T-helper 1 cell treated with Interleukin-12 subunit alpha and Interleukin-12 subunit beta and Interleukin-4 antibody, amounts not matched to agents 30 ng/mL and 1 ng/mL, for 36 hours (primary cell): Measurements from ENCODE around the gene NR5A2. TPM values are rescaled to one million over a fixed set of nuclear protein-coding genes. Genes with fewer than 3 reads are reported as not detected.

Experiments
- intact Hi-C: fragments of 100-400 bp; cut with micrococcal nuclease; formaldehyde crosslinking; loops from one replicate; pipeline ENCODE4 v1.15.1; 2024
- total RNA-seq: library from RNA; stranded (reverse); gene quantifications from 2 replicates; pipeline ENCODE4 v1.2.3, GENCODE V29; 2022

Gene NR5A2
- total RNA-seq, 1 donor from 2014 or later = 0.42 TPM

DNA sequence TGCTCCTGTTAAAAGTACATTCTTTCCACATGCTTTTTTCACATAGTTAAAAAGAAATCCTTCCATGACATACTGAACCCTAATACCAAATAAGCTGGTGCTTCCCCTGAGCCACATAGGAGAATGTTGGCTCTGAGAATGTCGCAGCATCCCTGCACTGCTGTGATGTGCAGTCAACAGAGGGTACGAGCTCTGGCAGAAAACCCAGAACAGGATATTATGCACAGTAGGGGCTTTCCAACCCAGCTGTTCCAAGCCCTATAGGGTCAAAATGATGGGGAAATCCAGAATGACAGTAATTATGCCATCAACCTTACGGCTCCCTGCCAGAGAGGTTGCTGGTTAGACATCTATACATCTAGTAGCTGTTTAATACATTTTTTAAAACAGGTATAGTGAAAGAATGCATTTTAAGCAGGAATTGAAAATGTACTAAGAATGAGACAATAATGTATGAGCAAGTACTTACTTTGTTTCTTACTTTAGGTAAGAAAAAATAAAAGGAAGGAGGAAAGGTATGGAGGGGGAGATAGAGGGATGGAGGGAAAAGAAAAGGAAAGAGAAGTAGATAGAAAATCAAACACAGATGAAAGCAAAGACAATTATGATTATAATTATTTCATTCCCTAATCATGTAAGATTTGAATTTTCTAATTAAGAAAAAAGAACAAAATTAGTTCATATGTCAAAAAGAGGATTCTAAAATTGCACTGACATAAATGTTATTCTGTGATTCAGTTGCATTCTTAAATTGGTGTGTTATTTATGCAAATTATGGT, 126.0 kb downstream of the NR5A2 start:
- intact Hi-C loops = loop anchor here (1.0 to 10.0 kb wide), 22 partner anchors 7 to 1989 kb away; partner anchors contain the start of genes KIF21B and ZNF281

GRCh38 chr1:200154069-200154767, 126.7 kb downstream of the NR5A2 start:
- intact Hi-C loops = loop anchor here (1.0 to 10.0 kb wide), 13 partner anchors 8 to 1989 kb away; partner anchors contain the start of gene ZNF281

DNA sequence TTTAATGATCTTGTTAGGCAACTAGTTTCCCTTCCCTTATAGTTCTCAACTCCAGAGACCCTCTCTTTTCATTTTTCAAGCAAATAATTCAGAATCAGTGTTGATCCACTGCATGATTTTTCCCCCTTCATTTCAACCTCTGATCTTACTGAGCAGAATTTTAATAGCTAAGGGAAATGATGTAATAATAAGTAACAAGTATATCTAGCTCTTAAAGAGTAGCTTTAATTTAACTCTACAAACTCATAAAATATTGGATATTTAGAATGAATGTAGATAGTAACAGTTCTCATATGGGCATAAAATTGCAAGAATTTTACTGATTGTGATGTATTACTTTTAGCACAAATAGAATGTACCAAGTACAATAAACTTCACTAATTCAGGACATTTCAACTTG, 130.2 kb downstream of the NR5A2 start:
- intact Hi-C loops = loop anchor here (10.0 kb wide), 4 partner anchors 983 to 1993 kb away; no protein-coding TSS in a partner anchor

DNA sequence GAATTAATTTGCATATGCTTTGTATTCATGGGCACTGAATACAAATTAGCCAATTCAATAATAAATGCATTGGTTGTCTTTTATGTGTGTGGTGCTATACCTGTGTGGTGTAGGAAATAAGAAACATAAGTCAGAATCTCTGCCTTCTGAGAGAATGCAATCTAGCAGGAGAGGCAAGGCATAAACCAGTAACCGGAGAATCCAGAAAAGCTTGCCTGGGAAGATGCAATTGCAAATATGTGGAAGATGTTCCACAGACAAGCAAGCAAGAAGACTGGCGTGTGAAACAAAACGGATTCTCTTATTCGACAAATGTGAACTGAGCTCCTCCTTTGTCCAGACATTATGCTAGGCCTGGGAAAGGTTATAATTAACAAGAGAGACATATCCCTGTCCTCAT, 134.3 kb downstream of the NR5A2 start:
- intact Hi-C loops = no loop called here

GRCh38 chr1:200162258-200162657, 134.7 kb downstream of the NR5A2 start:
- intact Hi-C loops = no loop called here

GRCh38 chr1:200162877-200163276, 135.4 kb downstream of the NR5A2 start:
- intact Hi-C loops = no loop called here

GRCh38 chr1:200163911-200164310, 136.4 kb downstream of the NR5A2 start:
- intact Hi-C loops = no loop called here

DNA sequence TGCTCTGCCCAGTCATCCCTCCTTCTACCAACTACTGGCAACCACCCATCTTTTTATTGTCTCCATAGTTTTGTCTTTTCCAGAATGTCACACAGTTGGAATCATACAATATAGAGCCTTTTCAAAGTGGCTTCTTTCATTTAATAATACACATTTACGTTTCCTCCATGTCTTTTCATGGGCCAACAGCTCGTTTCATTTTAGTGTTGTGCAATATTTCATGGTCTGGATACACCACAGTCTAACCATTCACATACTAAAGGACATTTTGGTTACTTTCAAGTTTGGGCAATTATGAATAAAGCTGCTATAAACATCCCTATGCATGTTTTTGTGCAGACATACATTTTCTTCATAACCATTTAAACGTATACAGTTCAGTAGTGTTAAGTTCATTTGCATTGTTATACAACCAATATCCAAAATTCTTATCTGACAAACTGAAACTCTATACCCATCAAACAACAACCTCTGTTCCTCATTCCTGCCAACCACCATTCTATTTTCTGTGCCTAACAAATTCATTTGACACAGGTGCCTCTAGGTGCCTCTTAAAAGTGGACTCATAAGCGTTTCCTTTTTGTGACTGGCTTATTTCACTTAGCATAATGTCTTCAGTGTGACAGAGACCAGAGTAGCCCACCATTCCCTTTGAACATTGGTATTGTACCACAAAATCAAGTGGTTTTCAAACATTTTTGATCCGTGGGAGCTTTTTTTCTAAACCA, 138.1 kb downstream of the NR5A2 start:
- intact Hi-C loops = no loop called here

DNA sequence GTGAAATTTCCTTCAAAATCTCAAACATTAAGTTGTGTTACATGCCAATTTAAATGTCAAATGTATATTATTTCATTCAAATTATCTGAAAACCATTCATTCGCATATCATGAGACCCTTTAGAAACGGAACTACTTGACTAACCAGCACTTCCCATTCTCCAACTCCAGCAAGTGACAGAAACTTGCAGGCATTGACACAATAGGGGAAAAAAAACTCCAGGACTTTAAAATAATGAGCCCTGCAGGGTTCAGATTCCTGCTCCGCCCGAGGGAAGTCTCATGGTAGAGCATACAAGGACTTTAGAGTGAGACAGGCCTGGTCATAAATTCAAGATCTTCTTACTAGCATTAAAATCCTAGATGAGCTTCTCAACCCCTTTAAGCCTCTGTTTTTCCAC, 138.9 kb downstream of the NR5A2 start:
- intact Hi-C loops = no loop called here

DNA sequence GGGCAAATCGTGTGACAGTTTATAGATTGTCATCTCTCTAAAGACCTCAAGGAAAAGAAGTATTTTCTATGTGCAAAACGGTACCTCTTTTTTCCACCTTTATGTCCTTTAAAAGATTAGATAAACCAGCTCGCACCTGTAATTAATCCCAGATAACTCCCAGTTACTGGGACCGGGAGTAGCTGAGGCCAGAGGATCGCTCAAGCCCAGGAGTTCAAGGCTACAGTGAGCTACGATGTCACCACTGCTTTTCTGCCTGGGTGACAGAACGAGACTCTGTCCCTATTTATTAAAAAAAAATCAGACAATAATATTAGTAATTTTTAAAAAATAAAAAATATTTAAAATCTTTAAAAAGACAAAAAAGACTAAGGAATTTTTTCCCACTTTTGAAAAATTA, 141.4 kb downstream of the NR5A2 start:
- intact Hi-C loops = no loop called here

GRCh38 chr1:200172311-200172710, 144.8 kb downstream of the NR5A2 start:
- intact Hi-C loops = no loop called here

DNA sequence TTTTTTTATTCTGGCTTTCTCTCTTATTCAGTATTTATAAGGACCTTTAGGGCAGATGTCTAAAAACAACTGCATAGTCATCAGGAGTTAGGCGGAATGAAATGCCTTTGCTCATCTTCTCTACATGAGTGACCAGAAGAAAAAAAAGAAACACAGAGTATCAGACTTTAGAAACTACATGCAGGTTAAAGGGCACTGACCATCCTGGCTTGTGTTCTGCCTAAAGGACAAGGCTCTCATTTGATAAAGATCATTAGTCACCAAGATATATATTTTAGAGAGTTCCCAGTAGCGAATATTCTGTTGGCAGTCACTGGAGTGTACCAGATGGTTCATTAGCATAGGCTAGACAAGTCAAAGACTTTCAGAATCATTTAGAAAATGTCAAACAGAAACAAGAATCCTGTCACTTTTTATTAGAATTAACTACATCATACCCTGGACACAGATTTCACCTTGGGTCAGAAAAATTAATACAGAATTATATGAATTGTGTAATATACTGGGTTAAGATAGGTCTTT, 145.6 kb downstream of the NR5A2 start:
- intact Hi-C loops = no loop called here

GRCh38 chr1:200174525-200175295, 147.2 kb downstream of the NR5A2 start:
- intact Hi-C loops = no loop called here

DNA sequence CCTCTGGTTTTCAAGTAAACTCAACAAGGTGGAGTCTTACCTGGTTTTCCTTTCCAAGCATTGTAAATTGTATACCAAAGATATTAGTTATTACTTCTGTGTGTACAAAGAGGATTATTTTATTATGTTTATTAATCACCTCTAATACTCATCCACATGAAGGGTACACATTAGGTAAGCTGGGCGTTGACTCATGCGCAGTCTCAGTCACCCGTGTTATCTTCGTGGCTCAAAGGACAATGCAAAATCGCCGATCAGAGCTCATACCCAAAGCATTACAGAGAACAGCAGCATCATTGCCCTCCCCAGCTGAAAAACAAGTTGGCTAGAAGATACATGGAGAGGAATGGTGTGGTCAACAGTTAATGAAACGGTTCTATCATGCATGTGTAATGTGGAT, 148.7 kb downstream of the NR5A2 start:
- intact Hi-C loops = no loop called here

GRCh38 chr1:200176798-200177197, 149.3 kb downstream of the NR5A2 start:
- intact Hi-C loops = no loop called here

- intact Hi-C loops = no loop called here
These were observed 150.8 kb downstream of the NR5A2 start for GRCh38 chr1:200178340-200178739.

DNA sequence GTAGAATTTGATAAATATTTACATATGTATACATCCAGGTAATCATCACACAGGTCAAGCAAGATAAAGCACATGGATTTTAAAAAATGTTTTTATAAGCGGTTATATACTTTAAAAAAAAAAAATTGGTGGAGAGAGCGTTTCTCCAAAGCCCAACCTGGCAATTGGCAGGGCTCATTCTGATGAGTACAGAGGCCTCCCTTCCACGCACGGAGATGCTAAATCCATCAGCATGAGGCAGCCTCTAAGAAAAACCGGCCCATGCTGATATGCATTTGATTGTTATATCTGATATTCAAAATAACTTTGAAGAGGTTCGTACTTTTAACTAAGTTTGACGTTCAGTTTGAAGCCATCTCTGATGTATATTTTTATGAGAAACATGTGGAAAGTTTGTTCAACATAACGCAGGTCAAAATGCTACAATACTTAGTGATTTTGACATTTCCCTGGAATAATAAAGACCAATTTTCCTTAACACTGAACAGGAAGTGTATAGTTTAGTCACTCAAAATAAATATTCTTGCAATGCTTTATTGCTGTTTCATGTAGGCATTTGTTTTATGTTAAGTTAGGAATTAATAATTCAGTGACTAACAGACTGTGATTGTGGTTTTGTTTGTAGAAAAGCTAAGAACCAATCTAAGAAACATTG, 151.7 kb downstream of the NR5A2 start:
- intact Hi-C loops = no loop called here

- intact Hi-C loops = no loop called here
These were observed 152.3 kb downstream of the NR5A2 start for GRCh38 chr1:200179781-200180160.

- intact Hi-C loops = no loop called here
These were observed 153.3 kb downstream of the NR5A2 start for GRCh38 chr1:200180821-200181220.

DNA sequence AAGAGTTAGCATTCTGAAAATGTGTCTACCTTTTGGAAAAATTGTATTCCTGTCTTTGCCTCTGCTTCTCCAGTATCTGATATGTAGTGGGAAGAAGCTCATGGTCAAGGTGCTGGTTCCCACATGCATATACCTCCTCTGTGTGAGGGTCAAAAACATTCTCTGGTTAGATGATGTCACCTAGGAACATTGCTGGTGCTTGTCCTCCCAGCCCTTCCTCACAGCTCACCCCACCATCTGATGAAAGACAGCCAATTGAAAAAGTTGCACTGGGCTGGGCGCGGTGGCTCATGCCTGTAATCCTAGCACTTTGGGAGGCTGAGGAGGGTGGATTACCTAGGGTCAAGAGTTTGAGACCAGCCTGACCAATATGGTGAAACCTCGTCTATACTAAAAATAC, 154.4 kb downstream of the NR5A2 start:
- intact Hi-C loops = no loop called here
